AG04449 (cell line): ENCODE measurements around the gene CDC23.
A peak's percentile ranks its signal among the peaks of the same experiment; 100 is the strongest.

ENCODE experiments used
- CTCF ChIA-PET: fragments of 350-600 bp; formaldehyde crosslinking; extraction: SDS; loops from one replicate; lab custom pipeline; 2021; ENCODE audit warnings: antibody characterized with exemption; lab: Yijun Ruan, JAX
- POLR2A ChIA-PET: fragments of 400-600, 350-600 bp; formaldehyde crosslinking; extraction: SDS; loops from one replicate; lab custom pipeline; 2020; ENCODE audit warnings: antibody characterized with exemption, inconsistent platforms; lab: Yijun Ruan, JAX
- DNase-seq: peaks from one replicate; pipeline ENCODE4 v3.0.0-alpha.2; 2010; ENCODE audit warnings: low read depth, low spot score
- H3K4me3 ChIP-seq: 2 replicates; pipeline ENCODE4 v1.5.1; 2011; ENCODE audit warnings: low read depth, mild to moderate bottlenecking, control low read depth, low read length
- CTCF ChIP-seq: IDR thresholded peaks from one replicate; pipeline ENCODE4 v1.5.1; 2011; ENCODE audit warnings: mild to moderate bottlenecking, moderate library complexity, low read length, control low read depth, inconsistent platforms; ENCODE audit not compliant: insufficient read depth; ENCODE audit errors: missing control alignments

Gene CDC23

GRCh38 chr5:138192826-138193225, 20.3 kb downstream of the CDC23 start:
- ChIA-PET CTCF (interaction anchor here (0.8 kb wide), 1 partner anchor 124 kb away, joined by 3 read pairs; no protein-coding TSS in a partner anchor), POLR2A (no interaction called here)
- TF ChIP-seq CTCF = no peak
- DNase-seq = no peak
- no peak overlapping the region for H3K4me3 ChIP-seq

GRCh38 chr5:138188626-138189025, 24.5 kb downstream of the CDC23 start:
- CTCF ChIA-PET = interaction anchor here (0.9 to 2.9 kb wide), 4 partner anchors 8 to 94 kb away, joined by 4 to 13 read pairs (median 5); no protein-coding TSS in a partner anchor
- TF ChIP-seq CTCF = no peak
- POLR2A ChIA-PET = no interaction called here
- H3K4me3 ChIP-seq = no peak overlapping the region
- DNase-seq = no peak

GRCh38 chr5:138186002-138186447, 27.1 kb downstream of the CDC23 start:
- DNase-seq = no peak
- POLR2A ChIA-PET = no interaction called here
- CTCF ChIA-PET = no interaction called here

GRCh38 chr5:138182808-138183207, 30.3 kb downstream of the CDC23 start:
- TF ChIP-seq CTCF = no peak
- CTCF ChIA-PET = interaction anchor here (1.6 to 2.3 kb wide), 3 partner anchors 170 to 321 kb away, joined by 4 to 8 read pairs (median 6); partner anchors contain the start of gene KDM3B
- no peak for DNase-seq
- H3K4me3 ChIP-seq = no peak overlapping the region
- POLR2A ChIA-PET = no interaction called here

More at GRCh38 chr5:138186002-138186447, 27.1 kb downstream of the CDC23 start:
- H3K4me3 ChIP-seq = no peak overlapping the region
- no peak for TF ChIP-seq CTCF

GRCh38 chr5:138180841-138181240, 32.3 kb downstream of the CDC23 start:
- CTCF ChIA-PET = interaction anchor here (0.8 to 3.5 kb wide), 13 partner anchors 8 to 367 kb away, joined by 3 to 23 read pairs (median 4); partner anchors contain the start of gene KDM3B
- POLR2A ChIA-PET = no interaction called here
- DNase-seq = no peak
- no peak for TF ChIP-seq CTCF
- H3K4me3 ChIP-seq = no peak overlapping the region

- peak; percentile 3 for DNase-seq
- CTCF ChIA-PET = interaction anchor here (0.6 to 3.5 kb wide), 23 partner anchors 9 to 368 kb away, joined by 3 to 23 read pairs (median 4); partner anchors contain the start of gene KDM3B
- peak; percentile 46 for TF ChIP-seq CTCF
- POLR2A ChIA-PET = no interaction called here
- H3K4me3 ChIP-seq = peak overlapping the region; percentile 84
These were observed 32.8 kb downstream of the CDC23 start for GRCh38 chr5:138180183-138180782.
